ENCODE results near the gene CHRNA4.
"Not testable (repeated sequence)": the region's sequence is repeated elsewhere in the genome, so short reads cannot be mapped to it uniquely, and the experiment has no call there.

The CHRNA4 gene

GRCh38 chr20:63397946-63398450 is 36.8 kb upstream of the CHRNA4 start:
- no peak for DNase-seq (ENCODE audit: low spot score)

DNA sequence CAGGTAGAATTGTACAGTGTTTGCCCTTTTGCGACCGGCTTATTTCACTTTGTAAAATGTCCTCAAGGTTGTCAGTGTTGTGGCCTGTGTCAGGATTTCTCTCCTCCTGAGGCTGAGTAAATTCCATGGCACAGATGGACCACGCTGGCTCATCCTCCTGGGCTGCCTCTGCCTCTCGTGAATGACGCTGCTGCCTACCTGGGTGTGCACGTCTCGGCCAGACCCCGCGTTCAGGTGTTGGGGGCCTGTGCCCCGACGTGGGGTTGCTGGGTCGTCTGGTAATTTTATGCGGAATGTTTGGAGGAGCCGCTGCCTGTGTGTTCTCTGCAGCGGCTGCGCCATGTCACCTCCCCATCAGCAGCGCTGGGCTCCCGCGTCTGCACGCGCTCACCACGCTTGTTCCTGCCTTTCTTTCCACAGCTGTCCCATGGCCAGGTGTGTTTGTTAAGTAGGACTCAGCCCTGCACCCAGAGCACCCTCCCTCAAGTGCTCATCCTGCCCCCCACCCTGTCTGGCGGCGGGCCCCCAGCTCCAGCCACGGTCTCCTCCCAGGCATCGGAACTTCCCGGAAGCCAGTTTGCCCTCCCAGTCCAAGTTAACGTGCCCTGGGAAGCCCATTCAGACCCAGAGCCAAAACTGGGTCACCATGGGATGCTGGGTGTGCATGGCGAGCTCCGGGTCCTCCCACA is 36.1 kb upstream of the CHRNA4 start:
- DNase-seq (ENCODE audit: low spot score): no peak

GRCh38 chr20:63396300-63396699 is 35.2 kb upstream of the CHRNA4 start:
- DNase-seq (ENCODE audit: low spot score): no peak

- no peak for DNase-seq (ENCODE audit: low spot score)
Observed at GRCh38 chr20:63395723-63396122, 34.6 kb upstream of the CHRNA4 start.

GRCh38 chr20:63394920-63395455 is 33.8 kb upstream of the CHRNA4 start:
- DNase-seq (ENCODE audit: low spot score): no peak

DNA sequence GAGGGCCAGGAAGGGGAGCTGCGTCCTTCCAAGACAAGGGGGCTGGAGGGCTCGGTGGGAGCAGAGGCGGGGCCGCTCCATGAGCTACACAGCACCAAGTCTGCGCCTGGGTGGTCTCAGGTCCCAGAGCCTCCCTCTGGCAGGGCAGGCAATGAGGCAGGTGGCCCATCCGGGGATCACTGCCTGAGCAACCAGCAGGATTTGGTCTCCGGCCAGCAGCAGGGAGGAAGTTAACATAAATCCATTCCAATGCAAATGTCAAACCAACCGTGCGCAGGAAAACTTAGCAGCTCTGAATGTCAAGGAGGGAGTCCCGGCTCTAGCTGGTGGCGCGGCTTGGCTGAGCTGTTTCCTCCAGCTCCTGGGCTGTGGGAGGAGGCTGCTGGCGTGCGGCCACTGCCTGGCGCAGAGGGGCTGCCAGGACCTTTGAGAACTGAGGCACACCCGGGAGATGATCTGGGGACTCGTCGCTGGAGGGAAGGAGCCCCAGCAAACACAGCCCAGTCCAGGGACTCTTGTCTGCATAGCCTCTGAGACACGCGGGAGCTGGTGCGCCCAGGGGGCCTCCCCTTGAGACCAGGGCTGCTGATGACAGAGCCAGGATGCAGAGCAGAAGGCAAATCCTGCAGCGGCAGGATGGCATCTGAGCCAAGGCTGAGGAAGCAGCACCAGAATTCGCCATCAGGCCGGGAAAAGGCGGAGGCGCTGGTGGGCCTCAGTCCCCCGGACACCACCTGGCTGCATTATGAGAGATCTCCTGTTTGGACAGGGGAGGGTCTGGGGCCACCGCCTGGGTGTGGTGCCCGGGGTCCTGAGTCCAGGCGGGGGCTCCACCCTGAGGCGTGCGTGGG is 33.1 kb upstream of the CHRNA4 start:
- DNase-seq (ENCODE audit: low spot score): no peak

DNA sequence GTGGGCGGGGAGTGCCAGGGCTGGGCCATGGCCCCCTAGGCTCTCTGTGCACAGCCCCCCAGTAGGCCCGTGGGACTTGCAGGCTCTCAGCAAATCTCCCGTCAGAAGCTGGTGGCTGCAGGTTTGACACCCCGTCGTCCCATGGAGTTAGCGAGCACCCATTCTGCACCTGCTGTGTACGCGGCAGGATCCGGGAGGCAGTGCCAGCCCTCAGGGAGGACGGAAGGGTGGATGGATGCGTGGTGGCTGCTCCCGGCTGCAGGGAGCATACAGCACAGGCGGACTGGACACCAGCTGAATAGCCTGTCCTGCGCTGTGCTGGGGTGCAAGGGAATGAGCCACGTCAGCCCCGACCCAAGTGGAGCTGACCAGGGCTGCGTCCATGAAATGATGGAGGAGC is 32.4 kb upstream of the CHRNA4 start:
- DNase-seq (ENCODE audit: low spot score): no peak

DNA sequence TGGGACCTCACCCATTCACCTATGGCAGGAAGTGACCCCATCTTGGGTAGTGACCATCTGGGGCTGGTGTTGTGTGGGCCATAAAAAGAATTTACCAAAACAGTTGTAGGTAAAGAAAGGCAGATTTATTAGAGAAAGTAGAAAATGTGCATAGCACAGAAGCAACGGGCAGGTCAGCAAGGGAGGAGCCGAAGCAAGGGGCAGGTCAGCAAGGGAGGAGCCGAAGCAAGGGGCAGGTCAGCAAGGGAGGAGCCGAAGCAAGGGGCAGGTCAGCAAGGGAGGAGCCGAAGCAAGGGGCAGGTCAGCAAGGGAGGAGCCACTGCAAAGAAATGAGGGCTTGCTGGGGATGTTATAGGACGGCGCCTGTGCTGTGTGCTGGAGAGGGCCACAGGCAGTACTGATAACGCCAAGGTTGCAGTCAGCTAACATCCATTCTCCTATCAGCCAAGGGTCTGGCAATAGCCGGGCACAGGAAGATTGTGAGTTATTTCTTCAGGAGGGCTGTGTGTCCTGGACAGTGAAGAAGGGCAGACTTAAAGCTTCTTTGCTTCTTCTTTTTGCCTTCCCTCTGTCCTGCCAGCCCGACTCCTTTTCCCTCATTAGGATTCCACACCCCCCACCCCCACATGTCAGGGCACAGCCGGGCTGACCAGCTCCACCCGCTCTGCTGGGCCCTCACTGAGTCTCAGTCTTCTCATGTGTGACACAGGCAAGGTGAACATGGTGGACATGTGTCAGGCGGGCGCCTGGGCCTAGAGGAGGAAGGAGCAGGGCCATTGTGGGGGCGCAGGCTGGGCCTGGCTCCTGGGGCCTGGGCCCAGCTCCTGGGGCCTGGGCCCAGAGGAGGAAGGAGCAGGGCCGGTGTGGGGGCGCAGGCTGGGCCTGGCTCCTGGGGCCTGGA is 31.6 kb upstream of the CHRNA4 start:
- DNase-seq (ENCODE audit: low spot score): no peak

GRCh38 chr20:63387917-63388316 is 26.8 kb upstream of the CHRNA4 start:
- no peak for DNase-seq (ENCODE audit: low spot score)

- no peak for DNase-seq (ENCODE audit: low spot score)
Observed at GRCh38 chr20:63387393-63387792, 26.2 kb upstream of the CHRNA4 start.

DNA sequence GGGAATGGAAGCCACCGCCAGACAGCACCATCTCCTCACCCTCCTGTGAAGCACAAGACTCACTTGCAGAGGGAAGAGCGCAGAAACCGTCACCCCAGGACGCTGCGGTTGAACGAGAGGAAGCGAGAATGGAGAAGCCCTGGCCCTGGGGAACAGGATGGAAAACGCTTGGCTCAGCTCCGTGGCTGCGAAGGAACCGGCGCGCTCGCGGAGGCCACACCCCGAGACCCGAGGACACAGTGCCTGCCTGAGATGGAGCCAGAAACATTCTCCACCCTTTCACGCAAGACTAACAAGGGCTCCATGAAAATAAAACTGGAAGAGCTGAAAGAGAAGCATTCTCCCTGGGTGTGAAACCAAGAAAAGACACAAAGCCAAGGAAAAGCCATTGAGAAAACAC is 25.3 kb upstream of the CHRNA4 start:
- no peak for DNase-seq (ENCODE audit: low spot score)

- no peak for DNase-seq (ENCODE audit: low spot score)
Observed at GRCh38 chr20:63385819-63386218, 24.7 kb upstream of the CHRNA4 start.

DNA sequence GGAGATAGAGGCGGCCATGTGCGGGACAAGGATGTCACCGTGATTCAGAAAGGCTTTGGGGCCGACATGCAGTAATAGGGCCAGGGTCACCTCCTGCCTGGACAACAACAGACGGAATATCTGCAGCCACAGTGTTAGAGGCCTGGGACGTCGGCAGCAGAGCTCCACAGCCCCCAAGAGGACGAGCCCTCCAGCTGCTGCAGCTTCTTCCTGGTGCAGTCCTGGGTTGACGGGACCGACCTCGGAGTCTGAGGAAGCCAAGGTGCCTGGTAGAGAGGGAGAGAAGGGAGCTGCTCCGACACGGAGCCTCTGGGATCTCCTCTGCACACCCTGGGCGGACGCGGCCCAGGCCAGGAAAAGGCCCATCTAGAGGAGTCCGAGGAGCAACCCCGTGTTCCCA is 23.2 kb upstream of the CHRNA4 start:
- no peak for DNase-seq (ENCODE audit: low spot score)

GRCh38 chr20:63383556-63383955 is 22.4 kb upstream of the CHRNA4 start:
- DNase-seq (ENCODE audit: low spot score): no peak

DNA sequence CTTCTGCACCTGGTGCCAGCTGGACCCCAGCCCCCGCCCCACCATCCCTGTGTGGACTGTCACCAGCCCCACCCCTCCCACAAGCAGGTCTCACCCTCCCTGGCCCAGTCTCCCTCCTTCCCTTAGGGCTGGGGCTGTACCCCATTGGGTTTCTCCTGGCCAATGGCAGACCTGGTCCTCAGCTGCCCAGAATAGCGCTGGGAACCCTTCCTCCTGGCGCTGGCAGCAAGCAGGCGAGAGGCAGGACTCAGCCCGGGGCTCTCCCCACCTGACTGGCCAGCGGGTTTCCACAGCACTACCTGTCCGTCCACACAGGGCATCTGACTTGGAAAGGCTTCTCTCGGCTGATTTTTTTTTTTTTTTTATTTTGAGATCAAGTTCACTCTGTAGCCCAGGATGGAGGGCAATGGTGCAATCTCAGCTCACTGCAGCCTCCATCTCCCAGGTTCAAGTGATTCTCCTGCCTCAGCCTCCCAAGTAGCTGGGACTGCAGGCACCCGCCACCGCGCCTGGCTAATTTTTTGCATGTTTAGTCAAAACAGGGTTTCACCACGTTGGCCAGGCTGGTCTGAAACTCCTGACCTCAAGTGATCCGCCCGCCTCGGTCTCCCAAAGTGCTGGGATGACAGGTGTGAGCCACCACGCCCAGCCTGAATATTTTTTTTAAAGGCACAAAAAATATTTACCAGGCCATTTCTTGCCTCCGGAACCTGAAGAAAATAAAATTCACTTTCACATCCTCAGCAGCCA is 21.6 kb upstream of the CHRNA4 start:
- DNase-seq (ENCODE audit: low spot score): no peak

- peak; percentile 82 for DNase-seq (ENCODE audit: low spot score)
Observed at GRCh38 chr20:63381781-63382431, 20.8 kb upstream of the CHRNA4 start.

GRCh38 chr20:63380346-63380870 is 19.3 kb upstream of the CHRNA4 start:
- DNase-seq (ENCODE audit: low spot score): no peak

- not testable (repeated sequence) for DNase-seq (ENCODE audit: low spot score)
Observed at GRCh38 chr20:63379872-63380271, 18.7 kb upstream of the CHRNA4 start.

- DNase-seq (ENCODE audit: low spot score): no peak
Observed at GRCh38 chr20:63379296-63379695, 18.1 kb upstream of the CHRNA4 start.

DNA sequence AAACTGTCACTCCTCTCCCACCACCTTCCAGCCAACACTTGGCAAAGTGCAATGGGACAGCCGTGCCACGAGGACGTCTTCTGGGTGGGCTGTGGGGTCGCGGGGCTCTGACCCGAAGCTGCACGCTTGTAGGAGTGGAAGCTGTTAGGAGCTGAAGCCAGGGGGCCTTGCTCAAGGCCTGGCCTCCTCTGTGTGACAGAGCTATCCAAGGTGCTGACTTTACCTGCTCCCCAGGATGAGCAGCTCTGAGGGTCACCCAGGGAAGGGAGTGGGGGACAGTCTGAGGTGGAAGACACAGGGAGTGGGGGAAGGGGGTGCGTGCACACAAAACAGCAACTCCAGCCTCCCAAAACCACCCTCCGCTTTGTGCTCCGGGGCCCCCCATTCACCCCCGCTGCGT is 17.5 kb upstream of the CHRNA4 start:
- no peak for DNase-seq (ENCODE audit: low spot score)

Measured in AG20443 (cell line).